Fibroblast of gingiva (primary cell): ENCODE data around the gene INO80.

Experiments
- DNase-seq: peaks from one replicate; pipeline ENCODE4 v3.0.0-alpha.2; 2011; ENCODE audit warnings: low read depth

The INO80 gene

GRCh38 chr15:41001524-41002214, 114.4 kb downstream of the INO80 start:
- DNase-seq, result no peak

DNA sequence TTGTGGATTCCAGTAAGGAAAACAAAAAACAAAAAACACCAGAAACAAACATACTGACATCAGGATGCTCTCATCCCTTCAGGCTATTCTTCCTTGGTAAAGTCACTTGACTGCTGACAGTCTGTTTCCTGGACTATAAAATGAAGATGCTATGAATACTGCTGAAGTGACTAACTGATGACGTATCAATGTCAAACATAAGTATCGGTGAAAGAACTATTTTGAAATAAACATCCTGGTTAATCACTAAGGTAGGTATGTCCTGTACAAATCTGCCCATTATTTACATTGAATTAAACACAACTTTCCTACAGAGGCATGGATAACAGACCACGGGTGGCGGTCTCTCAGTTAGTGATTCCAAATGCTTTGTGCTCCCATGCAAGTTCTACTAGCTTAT, 116.9 kb downstream of the INO80 start:
- DNase-seq, result peak; percentile 42

- DNase-seq, result no peak
These were observed 120.4 kb downstream of the INO80 start for GRCh38 chr15:40995656-40996055.

DNA sequence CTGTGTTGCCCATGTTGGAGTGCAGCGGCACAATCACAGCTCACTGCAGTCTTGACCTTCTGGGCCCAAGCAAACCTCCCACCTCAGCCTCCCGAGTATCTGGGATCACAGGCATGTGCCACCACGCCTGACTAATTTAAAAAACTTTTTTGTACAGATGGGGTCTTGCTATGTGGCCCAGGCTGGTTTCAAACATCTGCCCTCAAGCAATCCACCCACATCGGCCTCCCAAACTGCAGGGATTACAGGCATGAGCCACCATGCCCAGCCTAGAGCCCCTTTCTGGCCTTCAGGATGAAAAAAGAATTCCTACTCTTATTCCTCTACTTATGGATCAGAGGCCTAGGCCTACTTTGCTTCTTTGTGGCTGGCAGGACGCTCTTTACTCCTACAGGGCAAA, 123.3 kb downstream of the INO80 start:
- no peak for DNase-seq

GRCh38 chr15:40992241-40992741, 123.8 kb downstream of the INO80 start:
- no peak for DNase-seq

GRCh38 chr15:40991355-40991754, 124.7 kb downstream of the INO80 start:
- no peak for DNase-seq

DNA sequence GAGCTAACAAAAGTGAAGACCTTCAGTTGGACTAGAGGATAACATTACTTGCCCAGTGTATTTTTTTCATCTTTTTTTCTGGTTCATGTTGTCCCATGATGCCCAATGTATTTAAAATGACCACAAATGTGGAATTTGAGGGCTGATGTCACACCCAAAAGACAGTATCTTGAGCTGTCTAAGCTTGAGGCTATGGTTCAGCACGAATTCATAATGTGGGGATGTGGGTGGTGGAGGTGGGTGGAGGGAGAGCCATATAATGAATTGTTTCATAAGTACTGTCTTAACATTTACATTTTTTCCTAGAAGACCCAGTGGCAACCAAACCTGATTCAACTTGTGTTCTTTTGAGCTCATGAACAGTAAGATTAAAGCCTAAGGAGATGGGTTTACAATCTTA, 125.3 kb downstream of the INO80 start:
- DNase-seq, result no peak

- no peak for DNase-seq
These were observed 126.0 kb downstream of the INO80 start for GRCh38 chr15:40990080-40990479.

GRCh38 chr15:40988156-40988555, 127.9 kb downstream of the INO80 start:
- DNase-seq, result no peak

DNA sequence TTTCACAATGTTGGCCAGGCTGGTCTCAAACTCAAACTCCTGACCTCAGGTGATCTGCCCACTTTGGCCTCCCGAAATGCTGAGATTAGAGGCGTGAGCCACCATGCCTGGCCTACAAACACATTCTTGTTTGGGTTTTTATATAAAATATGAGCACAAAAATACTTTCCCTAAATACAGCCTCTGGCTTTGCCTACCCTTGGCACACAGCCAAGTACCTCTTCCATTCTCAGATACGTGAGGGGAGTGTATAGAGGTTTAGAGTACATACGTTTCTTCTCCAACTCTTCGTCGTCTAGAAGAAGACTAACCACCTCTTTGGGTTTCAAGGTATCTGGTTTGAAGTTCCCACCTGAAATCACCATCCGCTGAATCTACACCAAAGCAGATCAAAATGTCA, 129.3 kb downstream of the INO80 start:
- DNase-seq, result no peak

- DNase-seq, result peak; percentile 73
These were observed 130.3 kb downstream of the INO80 start for GRCh38 chr15:40985541-40986330.

DNA sequence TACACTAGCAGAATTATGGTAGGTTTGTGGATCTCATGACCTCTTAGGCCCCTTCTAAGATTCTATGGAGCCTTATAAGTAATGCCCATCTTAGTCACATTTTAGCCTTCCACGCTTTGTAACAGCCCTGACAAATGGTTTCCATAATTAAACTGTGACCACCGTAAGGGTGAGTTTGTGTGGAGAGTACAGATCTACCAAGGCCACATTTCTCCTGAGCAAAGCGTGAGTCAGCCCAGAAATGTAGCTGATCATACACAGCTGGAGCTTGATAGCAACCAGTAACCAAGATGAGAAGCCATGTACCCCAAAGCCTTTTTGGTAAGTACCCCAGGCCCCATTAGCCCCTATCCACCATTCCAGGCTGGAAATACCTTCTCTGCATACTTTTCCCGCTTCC, 131.1 kb downstream of the INO80 start:
- peak; percentile 52 for DNase-seq

DNA sequence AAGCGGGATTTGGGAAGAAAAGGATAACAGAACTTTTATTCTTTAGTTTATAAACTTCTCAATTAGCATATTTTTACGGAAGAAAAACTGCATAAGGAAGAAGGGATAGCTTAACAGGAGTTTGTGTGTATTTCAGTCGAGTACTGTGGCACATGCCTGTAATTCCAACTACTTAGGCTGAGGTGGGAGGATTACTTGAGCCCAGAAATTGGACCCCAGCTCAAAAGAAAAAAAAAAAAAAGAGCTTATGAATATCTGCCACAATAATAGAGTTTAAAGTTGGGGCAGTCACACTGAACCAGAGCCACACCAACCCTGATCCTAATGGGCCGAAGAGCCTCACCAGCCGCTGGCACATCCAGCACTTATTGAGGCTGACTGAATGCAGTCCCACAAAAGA, 131.7 kb downstream of the INO80 start:
- no peak for DNase-seq

GRCh38 chr15:40982855-40983254, 133.2 kb downstream of the INO80 start:
- peak; percentile 39 for DNase-seq

DNA sequence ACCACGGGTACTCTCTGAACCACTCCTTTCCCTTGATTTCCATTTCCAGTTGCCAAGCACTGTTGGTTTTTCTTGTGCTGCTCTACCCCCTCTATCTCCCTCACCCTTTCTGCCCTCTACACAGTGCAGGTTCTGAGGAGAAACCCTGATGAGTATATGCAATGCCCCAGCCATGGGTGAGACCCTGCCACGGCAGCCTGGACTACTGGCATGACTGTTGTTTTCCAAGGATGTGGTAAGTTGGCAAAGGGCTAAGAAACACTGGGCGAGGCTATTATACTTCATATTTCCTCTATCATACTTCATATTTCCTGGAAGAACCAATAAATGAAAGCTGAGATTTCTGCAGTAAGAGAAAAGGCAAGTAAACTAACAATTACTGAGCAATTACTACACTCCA, 134.9 kb downstream of the INO80 start:
- DNase-seq, result no peak

GRCh38 chr15:40978562-40978961, 137.5 kb downstream of the INO80 start:
- no peak for DNase-seq

GRCh38 chr15:40978141-40978540, 137.9 kb downstream of the INO80 start:
- DNase-seq, result no peak

DNA sequence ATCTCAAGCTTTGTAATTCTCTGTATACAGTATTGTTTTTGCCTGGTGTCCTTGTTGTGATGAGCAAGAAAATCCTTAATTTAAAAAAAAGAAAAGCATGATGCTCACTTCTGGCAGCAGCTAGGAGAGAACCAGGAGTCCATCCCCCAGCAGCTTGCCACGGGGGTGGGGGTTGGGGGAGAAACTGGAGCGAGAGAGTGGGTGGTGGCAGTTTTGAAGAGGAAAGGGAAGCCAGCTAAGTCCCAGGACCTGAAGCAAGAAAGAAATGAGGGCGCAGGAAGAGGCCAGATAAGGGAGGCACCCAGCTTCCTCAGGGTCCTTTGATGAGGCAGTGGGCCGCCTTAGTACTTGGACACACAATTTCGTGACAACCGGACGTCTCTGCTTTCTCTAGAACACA, 139.3 kb downstream of the INO80 start:
- no peak for DNase-seq

DNA sequence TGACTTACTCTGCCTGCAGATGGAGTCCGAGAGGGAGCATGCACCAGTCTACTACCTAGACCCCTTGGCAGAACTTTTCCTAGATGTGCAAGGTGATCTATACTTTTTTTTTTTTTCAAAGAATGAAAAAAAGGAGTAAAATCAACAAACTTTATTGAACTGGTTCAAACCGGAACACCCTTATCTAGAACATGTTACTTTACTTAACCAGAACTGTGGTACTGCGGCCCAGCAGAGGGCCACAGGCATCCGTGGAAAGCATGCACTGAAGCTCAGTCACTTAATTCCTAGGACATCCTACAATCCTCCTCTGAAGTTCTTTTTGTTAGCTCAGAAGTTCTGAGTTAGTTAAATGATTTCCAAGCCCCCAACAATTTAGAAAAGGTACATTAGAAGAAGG, 141.2 kb downstream of the INO80 start:
- no peak for DNase-seq

DNA sequence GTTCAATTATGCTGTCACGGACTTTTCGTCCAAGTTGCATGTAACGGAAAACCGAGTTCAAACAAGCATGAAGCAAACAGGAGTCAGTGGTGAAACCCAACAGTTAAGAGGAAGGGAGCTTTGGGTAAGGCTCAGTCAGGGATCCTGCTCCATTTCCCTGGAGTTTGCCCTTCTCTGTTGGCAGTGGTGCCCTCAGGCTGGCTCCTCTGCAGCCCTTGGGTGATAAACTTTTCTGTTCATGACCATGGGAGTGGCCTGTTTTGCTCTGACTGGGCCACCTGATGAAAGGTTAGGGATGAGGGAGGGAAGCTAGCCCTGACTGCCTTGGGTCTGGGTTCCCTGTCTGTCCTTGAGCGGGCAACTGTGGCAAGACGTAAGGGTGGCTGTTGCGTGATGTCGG, 146.7 kb downstream of the INO80 start:
- no peak for DNase-seq

DNA sequence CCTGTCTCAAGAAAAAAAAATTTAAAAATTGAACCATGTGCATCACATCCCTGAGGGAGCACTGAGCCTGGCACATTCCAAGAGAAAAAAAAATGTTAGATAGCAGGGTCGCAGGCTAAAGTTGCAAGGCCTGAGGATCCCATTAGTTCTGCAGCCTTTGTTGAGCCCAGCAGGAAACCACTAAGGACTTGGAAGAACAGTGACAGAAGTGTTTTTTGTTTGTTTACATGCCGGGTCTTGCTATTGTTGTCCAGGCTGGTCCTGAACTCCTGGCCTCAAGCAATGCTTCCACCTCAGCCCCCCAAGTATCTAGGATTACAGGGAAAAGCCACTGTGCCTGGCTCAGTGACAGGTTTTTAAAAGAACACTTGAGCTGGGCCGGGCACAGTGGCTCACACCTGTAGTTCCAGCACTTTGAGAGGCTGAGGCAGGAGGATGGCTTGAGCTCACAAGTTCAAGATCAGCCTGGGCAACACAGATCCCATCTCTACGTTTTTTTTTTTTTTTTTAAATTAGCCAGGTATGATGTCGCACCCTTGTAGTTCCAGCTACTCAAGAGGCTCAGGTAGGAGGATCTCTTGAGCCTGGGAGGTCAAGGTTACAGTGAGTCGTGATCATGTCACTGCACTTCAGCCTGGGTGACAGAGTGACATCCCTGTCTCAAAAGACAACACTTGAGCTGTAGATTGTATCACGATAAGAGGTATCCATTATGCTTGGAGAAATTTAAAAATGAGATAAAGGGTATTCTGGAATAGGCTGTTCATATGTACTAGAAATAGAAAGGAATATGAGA, 147.6 kb downstream of the INO80 start:
- no peak for DNase-seq

GRCh38 chr15:40964634-40965033, 151.4 kb downstream of the INO80 start:
- no peak for DNase-seq

DNA sequence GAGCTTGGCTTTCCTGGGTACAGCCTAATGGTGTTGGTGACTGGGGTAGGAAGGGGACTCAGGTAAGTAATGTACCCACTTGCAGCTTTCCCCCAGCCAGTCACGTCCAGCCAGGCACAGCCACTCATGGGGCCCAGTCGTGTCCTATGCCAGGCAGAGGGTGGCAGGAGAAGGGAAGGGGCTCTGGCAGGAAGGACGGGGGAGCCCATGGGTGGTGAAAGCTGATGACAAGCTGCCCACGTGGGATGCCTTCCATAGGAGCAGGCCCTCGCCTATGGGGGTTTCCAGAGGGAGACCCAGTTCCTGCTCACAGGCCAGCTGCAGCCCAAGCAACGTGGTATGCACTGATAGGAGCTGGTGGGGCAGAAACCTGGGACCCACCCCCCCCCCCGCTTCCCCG, 152.1 kb downstream of the INO80 start:
- no peak for DNase-seq
